ENCODE data around the gene CASP6.

CASP6 gene

DNA sequence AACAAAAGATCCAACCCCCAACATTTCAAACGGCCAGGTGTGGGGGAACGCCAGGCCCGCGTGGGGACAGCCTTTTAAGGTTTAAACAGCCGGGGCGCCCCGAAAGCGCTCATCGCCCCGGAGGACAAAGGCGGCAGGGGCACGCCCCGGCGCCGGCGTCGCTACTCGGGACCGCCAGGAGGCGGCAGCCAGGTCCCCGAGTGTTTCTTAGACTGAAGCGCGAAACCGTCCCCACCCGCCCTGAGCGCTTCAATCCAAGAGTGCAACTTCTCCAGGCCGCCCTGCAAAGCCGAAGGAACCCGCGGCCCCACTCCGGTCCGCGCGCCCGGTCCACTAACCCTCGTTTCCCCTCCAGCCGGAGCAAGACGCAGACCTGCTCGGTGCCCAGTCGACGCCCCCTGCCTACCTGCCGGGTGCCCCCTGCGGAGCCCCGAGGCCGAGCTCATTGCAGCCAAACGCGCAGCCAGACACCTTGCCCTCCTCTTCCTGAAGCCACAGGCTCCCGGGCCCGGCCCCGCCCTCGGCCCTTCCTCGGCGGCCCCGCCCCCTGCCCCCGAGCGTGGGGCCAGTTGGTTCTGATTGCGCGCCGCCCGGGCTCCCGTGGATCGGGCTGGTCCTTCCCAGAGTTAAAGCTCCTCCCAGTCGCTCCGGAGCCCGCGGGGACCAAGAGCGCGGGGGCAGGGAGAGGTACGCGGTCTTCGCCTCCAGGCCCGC lies at the start of gene CASP6:
TSS of gene CASP6 (minus strand) at position 496 of the 714 bp plus-strand sequence. CDS start at position 446, 50 bp downstream.
- H3K36me3 ChIP-seq (ENCODE audit: control insufficient read depth, low read depth, low read length) = peaks cover 5% of the 10 kb centered on the region
- H3K27ac ChIP-seq (ENCODE audit: low read length) = peak within 1 kb of the TSS; percentile 75
- H3K27me3 ChIP-seq (ENCODE audit: control insufficient read depth, insufficient read depth, low read length) = no peaks in the 10 kb centered on the region
- H3K9me3 ChIP-seq (ENCODE audit: control insufficient read depth, low read depth, low read length) = no peaks in the 10 kb centered on the region
- peaks cover 9% of the 10 kb centered on the region for H3K4me1 ChIP-seq (ENCODE audit: control insufficient read depth, low read depth, low read length)
- peak within 1 kb of the TSS; percentile 92 for H3K9ac ChIP-seq (ENCODE audit: low read length)
- peak within 1 kb of the TSS; percentile 85 for H3K4me3 ChIP-seq (ENCODE audit: low read length)

DNA sequence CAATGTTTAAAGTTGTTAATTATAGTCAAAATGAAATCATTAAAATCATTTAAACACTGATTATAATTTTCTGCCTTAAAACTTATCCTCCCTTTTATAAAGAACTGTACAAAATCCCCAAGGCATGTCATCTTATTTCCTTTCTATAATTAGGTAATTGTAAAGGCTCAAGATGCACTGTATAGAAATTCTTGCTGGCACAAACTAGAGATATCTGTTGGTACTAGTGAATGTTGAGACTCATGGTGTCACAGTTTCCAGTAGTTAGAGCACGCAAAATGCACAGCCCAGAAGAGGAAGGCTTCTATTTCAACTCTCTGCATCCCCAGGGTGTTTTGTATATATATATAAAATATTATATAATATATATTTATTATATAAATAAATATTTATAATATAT lies 49.3 kb upstream of the CASP6 start:
- no peak overlapping the region for H3K9ac ChIP-seq (ENCODE audit: low read length)
- H3K4me1 ChIP-seq (ENCODE audit: control insufficient read depth, low read depth, low read length) = no peaks in the 10 kb centered on the region
- no peaks in the 10 kb centered on the region for H3K9me3 ChIP-seq (ENCODE audit: control insufficient read depth, low read depth, low read length)
- no peak overlapping the region for H3K27ac ChIP-seq (ENCODE audit: low read length)
- no peaks in the 10 kb centered on the region for H3K36me3 ChIP-seq (ENCODE audit: control insufficient read depth, low read depth, low read length)
- no peak overlapping the region for H3K4me3 ChIP-seq (ENCODE audit: low read length)
- no peaks in the 10 kb centered on the region for H3K27me3 ChIP-seq (ENCODE audit: control insufficient read depth, insufficient read depth, low read length)

DNA sequence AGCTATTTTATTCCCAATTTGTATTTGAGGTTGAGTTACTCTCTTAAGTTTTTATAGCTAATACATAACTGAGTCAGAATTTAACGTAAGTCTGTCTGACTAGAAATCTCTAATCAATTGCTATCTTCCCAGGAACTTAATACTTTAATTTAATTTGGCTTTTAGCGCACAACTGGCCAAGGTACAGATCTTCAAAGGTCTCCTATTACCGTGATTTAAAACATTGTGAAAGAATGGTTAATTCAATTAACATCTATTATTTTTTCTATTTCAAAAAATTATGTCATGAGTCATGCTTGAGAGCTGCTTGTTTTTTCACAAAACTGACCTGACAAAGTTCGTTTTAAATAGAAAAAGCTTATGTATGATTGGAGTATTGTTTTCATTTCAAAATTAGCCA lies 48.6 kb upstream of the CASP6 start:
- H3K9ac ChIP-seq (ENCODE audit: low read length) = no peak overlapping the region
- H3K4me3 ChIP-seq (ENCODE audit: low read length) = no peak overlapping the region
- H3K27me3 ChIP-seq (ENCODE audit: control insufficient read depth, insufficient read depth, low read length) = no peaks in the 10 kb centered on the region
- no peaks in the 10 kb centered on the region for H3K36me3 ChIP-seq (ENCODE audit: control insufficient read depth, low read depth, low read length)
- no peak overlapping the region for H3K27ac ChIP-seq (ENCODE audit: low read length)
- no peaks in the 10 kb centered on the region for H3K4me1 ChIP-seq (ENCODE audit: control insufficient read depth, low read depth, low read length)
- H3K9me3 ChIP-seq (ENCODE audit: control insufficient read depth, low read depth, low read length) = no peaks in the 10 kb centered on the region

DNA sequence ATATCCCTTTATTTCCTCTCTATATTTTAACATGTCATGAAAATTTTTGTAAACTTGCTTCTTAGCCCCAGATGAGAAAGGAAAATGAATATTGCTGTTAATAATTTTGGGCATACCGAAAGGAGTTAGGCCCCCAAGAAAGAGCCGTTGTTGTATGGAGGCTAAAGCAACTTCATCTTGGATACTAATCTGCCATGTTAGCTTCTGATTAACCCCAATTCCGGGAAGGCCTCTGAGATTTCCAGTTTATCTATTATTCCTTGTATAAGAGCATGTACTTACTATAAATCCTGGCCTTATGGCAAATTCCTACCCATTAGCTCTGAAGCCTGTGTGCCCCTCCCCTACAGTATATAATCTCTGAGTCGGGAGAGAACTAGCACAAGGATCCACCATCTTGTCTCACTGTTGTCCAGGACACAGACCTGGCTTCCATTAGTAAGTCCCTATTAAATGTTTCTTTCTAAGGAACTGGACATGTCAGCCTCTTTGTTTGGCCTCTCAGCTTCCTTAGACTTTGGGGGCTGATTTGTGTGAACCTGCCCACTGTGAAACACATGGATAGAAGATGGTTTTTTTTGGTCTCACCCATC lies 47.5 kb upstream of the CASP6 start:
- H3K36me3 ChIP-seq (ENCODE audit: control insufficient read depth, low read depth, low read length) = no peaks in the 10 kb centered on the region
- no peak overlapping the region for H3K4me3 ChIP-seq (ENCODE audit: low read length)
- H3K4me1 ChIP-seq (ENCODE audit: control insufficient read depth, low read depth, low read length) = no peaks in the 10 kb centered on the region
- no peaks in the 10 kb centered on the region for H3K9me3 ChIP-seq (ENCODE audit: control insufficient read depth, low read depth, low read length)
- H3K27ac ChIP-seq (ENCODE audit: low read length) = no peak overlapping the region
- no peaks in the 10 kb centered on the region for H3K27me3 ChIP-seq (ENCODE audit: control insufficient read depth, insufficient read depth, low read length)
- H3K9ac ChIP-seq (ENCODE audit: low read length) = no peak overlapping the region

DNA sequence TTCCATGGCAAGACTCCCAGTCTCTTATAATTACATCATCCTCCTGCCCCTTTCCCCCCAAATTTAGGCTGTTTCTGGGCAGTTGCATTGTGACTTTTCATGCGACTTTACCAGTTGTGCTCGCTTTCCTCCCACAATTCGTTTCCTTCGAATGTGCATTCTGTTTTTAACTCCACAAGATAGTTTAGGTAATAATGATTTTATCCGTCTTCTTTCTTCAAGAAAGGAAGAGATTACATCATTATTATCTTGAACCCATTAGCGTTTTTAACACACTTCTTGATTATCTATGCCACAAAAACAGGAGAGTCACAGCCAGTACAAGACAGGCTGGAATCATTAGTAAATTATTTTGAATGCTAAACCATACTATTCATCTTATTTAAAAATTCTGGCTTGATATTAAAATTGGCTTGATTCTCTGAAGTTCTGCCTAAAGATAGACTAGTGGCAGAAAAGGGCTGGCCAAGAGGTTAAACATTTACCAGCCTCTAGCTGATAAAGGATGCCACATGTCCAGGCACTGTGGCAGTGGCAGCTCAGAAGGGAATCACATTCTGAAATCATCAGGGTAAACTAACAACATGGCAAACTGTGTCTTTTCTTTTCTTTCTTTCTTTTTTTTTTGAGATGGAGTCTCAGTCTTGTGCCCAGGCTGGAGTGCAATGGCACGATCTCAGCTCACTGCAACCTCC lies 46.3 kb upstream of the CASP6 start:
- no peak overlapping the region for H3K4me3 ChIP-seq (ENCODE audit: low read length)
- no peak overlapping the region for H3K9ac ChIP-seq (ENCODE audit: low read length)
- H3K4me1 ChIP-seq (ENCODE audit: control insufficient read depth, low read depth, low read length) = no peaks in the 10 kb centered on the region
- no peaks in the 10 kb centered on the region for H3K9me3 ChIP-seq (ENCODE audit: control insufficient read depth, low read depth, low read length)
- no peaks in the 10 kb centered on the region for H3K27me3 ChIP-seq (ENCODE audit: control insufficient read depth, insufficient read depth, low read length)
- no peak overlapping the region for H3K27ac ChIP-seq (ENCODE audit: low read length)
- no peaks in the 10 kb centered on the region for H3K36me3 ChIP-seq (ENCODE audit: control insufficient read depth, low read depth, low read length)

DNA sequence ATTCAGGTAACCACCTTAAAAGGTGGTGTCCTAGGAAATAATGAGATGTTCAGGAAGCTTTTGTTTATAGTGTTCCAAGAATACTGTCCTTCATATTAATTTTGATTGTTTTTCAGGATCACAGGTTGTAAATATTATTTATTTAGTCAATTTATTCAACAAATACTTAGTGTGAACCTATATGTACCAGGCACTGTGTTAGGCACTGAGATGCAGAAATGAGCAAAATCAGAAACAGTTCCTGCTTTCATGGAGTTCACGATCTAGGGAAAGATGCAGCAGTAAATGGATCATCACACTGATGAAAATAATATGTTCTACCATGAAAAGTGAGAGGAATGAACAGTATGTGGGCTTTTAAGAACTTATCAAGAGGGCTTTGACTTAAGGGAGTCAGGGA lies 44.9 kb upstream of the CASP6 start:
- H3K36me3 ChIP-seq (ENCODE audit: control insufficient read depth, low read depth, low read length) = no peaks in the 10 kb centered on the region
- no peak overlapping the region for H3K4me3 ChIP-seq (ENCODE audit: low read length)
- H3K27ac ChIP-seq (ENCODE audit: low read length) = no peak overlapping the region
- no peaks in the 10 kb centered on the region for H3K9me3 ChIP-seq (ENCODE audit: control insufficient read depth, low read depth, low read length)
- H3K27me3 ChIP-seq (ENCODE audit: control insufficient read depth, insufficient read depth, low read length) = no peaks in the 10 kb centered on the region
- H3K9ac ChIP-seq (ENCODE audit: low read length) = no peak overlapping the region
- H3K4me1 ChIP-seq (ENCODE audit: control insufficient read depth, low read depth, low read length) = no peaks in the 10 kb centered on the region

DNA sequence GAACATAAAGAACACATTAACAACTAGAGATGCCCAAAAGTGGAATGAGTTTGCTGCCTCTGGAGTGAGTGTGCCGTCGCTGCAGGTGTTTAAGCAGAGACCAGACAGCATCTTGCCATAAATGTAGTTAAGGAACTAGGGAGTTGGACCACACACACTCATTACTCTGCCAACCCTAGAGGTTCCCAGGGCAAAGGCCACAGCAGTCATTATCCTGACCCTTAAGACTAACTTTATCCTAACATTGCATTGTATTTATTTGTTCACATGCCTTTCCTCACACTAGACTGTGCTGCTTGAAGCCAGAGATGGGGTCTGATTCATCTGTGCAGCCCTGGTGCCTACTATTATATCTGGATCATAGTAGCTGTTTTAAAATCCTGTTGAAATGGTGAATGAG lies 43.5 kb upstream of the CASP6 start:
- no peaks in the 10 kb centered on the region for H3K27me3 ChIP-seq (ENCODE audit: control insufficient read depth, insufficient read depth, low read length)
- no peaks in the 10 kb centered on the region for H3K4me1 ChIP-seq (ENCODE audit: control insufficient read depth, low read depth, low read length)
- H3K4me3 ChIP-seq (ENCODE audit: low read length) = no peak overlapping the region
- H3K9me3 ChIP-seq (ENCODE audit: control insufficient read depth, low read depth, low read length) = no peaks in the 10 kb centered on the region
- no peak overlapping the region for H3K9ac ChIP-seq (ENCODE audit: low read length)
- H3K36me3 ChIP-seq (ENCODE audit: control insufficient read depth, low read depth, low read length) = no peaks in the 10 kb centered on the region
- H3K27ac ChIP-seq (ENCODE audit: low read length) = no peak overlapping the region

DNA sequence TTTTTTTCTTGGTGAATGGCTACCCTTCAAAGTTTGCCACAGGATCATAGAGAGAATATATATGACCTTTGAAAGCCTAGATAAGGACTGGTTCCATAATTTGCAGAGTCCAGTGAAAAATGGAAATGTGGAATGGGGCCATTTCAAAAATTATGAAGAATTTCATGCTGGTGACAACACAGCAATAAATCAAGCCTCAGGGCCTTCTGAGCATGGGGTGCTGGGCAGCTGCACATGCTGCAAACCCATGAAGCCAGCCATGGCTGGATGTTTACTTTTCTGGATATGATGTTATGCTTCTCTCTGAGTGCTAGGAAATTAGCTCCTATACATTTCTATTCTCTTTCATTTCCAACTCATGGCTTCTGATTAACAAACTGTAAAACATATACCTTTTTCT lies 42.6 kb upstream of the CASP6 start:
- no peaks in the 10 kb centered on the region for H3K9me3 ChIP-seq (ENCODE audit: control insufficient read depth, low read depth, low read length)
- no peaks in the 10 kb centered on the region for H3K4me1 ChIP-seq (ENCODE audit: control insufficient read depth, low read depth, low read length)
- no peak overlapping the region for H3K9ac ChIP-seq (ENCODE audit: low read length)
- H3K4me3 ChIP-seq (ENCODE audit: low read length) = no peak overlapping the region
- no peaks in the 10 kb centered on the region for H3K36me3 ChIP-seq (ENCODE audit: control insufficient read depth, low read depth, low read length)
- no peaks in the 10 kb centered on the region for H3K27me3 ChIP-seq (ENCODE audit: control insufficient read depth, insufficient read depth, low read length)
- no peak overlapping the region for H3K27ac ChIP-seq (ENCODE audit: low read length)

DNA sequence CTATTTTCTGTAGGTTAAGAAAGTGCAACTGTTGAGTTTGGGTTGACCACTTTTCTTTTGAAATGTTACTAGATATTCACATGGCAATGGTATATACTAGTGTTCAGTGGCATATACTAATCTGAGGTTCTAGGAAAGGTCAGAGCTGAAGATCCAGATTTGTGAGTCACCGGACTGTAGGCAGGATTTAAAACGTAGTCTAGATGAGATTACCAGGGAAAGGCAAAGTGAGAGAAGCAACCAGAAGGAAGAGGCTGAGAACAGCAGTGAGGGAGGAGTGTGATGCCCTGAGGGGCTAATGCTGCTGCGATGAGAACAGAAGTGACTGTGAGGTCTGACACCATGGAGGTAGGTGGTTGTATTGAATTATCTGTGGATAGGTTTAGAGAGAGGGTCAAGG lies 36.3 kb upstream of the CASP6 start:
- H3K36me3 ChIP-seq (ENCODE audit: control insufficient read depth, low read depth, low read length) = no peaks in the 10 kb centered on the region
- no peaks in the 10 kb centered on the region for H3K9me3 ChIP-seq (ENCODE audit: control insufficient read depth, low read depth, low read length)
- H3K4me3 ChIP-seq (ENCODE audit: low read length) = no peak overlapping the region
- H3K27me3 ChIP-seq (ENCODE audit: control insufficient read depth, insufficient read depth, low read length) = no peaks in the 10 kb centered on the region
- no peak overlapping the region for H3K27ac ChIP-seq (ENCODE audit: low read length)
- no peaks in the 10 kb centered on the region for H3K4me1 ChIP-seq (ENCODE audit: control insufficient read depth, low read depth, low read length)
- no peak overlapping the region for H3K9ac ChIP-seq (ENCODE audit: low read length)

DNA sequence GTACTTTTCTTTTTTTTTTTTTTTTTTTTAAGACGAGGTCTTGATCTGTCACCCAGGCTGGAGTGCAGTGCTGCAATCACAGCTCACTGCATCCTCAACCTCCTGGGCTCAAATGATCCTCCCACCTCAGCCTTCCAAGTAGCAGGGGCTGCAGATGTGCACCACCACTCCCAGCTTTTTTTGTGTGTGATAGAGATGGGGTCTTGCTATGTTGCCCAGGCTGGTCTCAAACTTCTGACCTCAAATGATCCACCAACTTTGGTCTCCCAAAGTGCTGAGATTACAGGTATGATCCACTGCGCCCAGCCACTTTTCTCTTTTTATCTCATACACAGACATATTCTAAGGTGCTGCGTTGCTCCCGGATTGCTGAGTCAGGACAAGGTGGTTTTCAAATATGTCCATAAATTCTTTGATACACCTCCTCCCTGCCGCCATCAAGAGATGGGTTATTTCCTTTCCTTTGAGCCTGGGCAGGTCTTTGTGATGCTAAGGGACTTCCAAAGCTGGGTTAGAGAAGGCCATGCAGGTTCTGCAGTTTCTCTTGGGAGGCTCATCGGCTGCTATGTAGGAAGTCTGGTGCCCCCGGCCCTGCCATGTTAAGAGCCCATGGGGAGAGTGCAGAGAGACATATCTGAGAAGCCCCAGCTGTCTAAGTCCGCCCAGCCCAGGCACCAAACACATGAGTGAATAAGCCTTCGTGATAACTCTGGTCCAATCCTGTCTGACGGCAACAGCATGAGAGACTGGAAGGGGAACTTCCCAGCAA lies 35.0 kb upstream of the CASP6 start:
- Histone ChIP-seq H3K36me3 (ENCODE audit: control insufficient read depth, low read depth, low read length) (no peaks in the 10 kb centered on the region), H3K9ac (ENCODE audit: low read length) (no peak overlapping the region), H3K27me3 (ENCODE audit: control insufficient read depth, insufficient read depth, low read length) (no peaks in the 10 kb centered on the region), H3K4me1 (ENCODE audit: control insufficient read depth, low read depth, low read length) (no peaks in the 10 kb centered on the region), H3K9me3 (ENCODE audit: control insufficient read depth, low read depth, low read length) (no peaks in the 10 kb centered on the region), H3K4me3 (ENCODE audit: low read length) (no peak overlapping the region), H3K27ac (ENCODE audit: low read length) (no peak overlapping the region)

DNA sequence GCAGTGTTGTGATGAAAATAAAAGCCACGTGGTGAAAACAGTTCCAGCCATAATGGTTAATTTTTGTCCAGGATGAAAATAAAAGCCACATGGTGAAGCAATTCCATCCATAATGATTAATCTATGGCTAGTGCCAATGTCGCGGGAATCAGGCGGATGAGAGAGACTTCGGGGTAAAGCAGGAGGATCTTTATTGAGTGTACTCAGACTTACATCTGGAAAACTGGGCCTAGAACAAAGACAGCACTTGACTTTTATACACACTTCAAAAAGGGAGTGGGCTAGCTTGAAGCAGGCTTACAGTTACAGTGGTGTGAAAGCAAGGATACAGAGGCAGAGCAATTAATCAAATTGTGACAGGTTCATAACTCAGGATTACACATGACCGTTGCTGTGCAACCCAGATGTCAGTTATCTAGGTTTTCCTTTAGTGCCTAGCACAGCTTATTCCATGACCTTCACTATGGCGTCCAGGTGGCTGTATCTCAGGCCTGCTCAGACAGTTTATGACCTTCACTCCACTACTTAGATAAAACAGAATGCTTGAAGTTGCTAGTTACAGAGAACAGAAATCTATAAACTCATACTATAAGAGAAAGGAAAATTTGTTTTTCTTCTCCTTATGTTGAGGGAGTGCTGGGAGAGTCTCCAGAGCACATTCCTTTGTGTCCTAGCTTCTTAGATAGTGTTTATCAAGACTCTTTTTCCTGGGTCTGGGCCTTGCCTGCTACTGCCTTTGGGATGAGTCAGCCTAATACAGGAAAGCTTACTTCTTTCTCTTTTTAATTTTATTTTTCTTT lies 32.5 kb upstream of the CASP6 start:
- Histone ChIP-seq H3K27ac (ENCODE audit: low read length) (no peak overlapping the region), H3K9ac (ENCODE audit: low read length) (no peak overlapping the region), H3K4me3 (ENCODE audit: low read length) (no peak overlapping the region), H3K4me1 (ENCODE audit: control insufficient read depth, low read depth, low read length) (peaks cover under 1% of the 10 kb centered on the region), H3K9me3 (ENCODE audit: control insufficient read depth, low read depth, low read length) (no peaks in the 10 kb centered on the region), H3K27me3 (ENCODE audit: control insufficient read depth, insufficient read depth, low read length) (no peaks in the 10 kb centered on the region), H3K36me3 (ENCODE audit: control insufficient read depth, low read depth, low read length) (no peaks in the 10 kb centered on the region)
